Measurements from ENCODE around the gene CDH12. TPM values are rescaled to one million over a fixed set of nuclear protein-coding genes. Genes with fewer than 3 reads are reported as not detected.
A peak's percentile ranks its signal among the peaks of the same experiment; 100 is the strongest.

CDH12 gene
- polyA plus RNA-seq, 4 donors, result 2.6 TPM; not detected in 3

DNA sequence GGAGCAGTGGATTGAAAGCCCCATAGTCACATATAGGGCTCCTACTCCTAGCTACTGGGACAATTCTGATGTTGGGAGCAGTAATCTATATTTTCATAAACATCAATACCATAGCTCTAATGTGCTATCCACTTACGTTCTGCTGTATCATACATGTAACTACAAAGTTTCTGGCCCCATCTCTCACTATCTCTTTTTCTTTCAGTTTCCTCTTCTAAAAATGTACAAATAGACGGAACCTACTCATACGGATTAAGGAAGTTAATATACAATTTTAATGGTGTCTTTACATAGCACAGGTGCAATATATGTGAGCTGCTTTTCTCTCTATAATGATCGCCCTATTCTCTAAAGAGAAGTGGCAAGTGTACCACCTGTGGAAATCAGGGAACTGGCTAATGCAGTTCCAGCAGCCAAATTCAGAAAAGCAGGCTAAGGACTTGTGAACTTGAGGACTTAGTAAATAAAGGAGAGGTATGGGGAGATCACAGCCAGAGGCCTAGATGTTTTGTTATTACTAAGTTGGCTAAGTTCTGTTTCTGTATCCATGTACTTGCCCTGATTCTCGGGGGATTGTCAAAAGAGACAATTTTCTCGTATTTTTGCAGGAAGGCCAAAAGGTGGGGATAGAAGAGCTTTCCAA lies 1021.9 kb downstream of the CDH12 start:
- Histone ChIP-seq H3K4me1 (ENCODE audit: control insufficient read depth in 3 of 3, insufficient read depth in 2 of 3, low read depth in 1 of 3, low read length in 2 of 3) (no peaks in the 10 kb centered on the region), H3K27me3 (ENCODE audit: control insufficient read depth in 3 of 3, insufficient read depth in 3 of 3, low read length in 3 of 3) (no peaks in the 10 kb centered on the region), H3K27ac (ENCODE audit: low read depth in 1 of 3, low read length in 2 of 3) (no peak overlapping the region), H3K9me3 (ENCODE audit: control insufficient read depth in 2 of 2, insufficient read depth in 1 of 2, low read depth in 1 of 2, low read length in 1 of 2) (no peaks in the 10 kb centered on the region), H3K4me3 (ENCODE audit: low read depth in 1 of 3, low read length in 3 of 3) (no peak overlapping the region), H3K36me3 (ENCODE audit: control insufficient read depth in 3 of 3, insufficient read depth in 2 of 3, low read depth in 1 of 3, low read length in 3 of 3) (no peaks in the 10 kb centered on the region)
- 65 to 77% (median 67%) methylated on average over 6 of the region's 6 CpGs for WGBS, 3 donors
- DNase-seq (no peak), FAIRE-seq (no peak)

DNA sequence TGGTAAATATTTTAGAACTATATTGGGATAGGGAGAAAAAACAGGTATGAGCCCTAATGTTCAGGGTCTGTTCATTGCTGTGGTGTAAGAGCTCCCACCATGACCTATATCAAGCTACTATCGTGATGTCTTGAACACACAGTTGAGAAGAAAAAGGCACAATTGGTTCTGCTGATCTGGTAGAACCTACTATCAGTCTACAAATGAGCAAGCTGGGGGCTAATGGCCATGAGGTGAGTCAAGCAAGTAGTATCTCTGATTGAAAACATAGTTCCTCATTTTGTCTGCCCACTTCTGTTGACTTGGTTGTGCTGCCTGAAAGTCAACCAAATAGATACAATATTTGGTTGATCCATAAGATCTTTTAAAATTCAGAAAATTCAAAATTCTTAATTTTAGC lies 1026.3 kb downstream of the CDH12 start:
- DNase-seq, result no peak
- Histone ChIP-seq H3K36me3 (ENCODE audit: control insufficient read depth in 3 of 3, insufficient read depth in 2 of 3, low read depth in 1 of 3, low read length in 3 of 3) (no peaks in the 10 kb centered on the region), H3K27ac (ENCODE audit: low read depth in 1 of 3, low read length in 2 of 3) (no peak overlapping the region), H3K9me3 (ENCODE audit: control insufficient read depth in 2 of 2, insufficient read depth in 1 of 2, low read depth in 1 of 2, low read length in 1 of 2) (no peaks in the 10 kb centered on the region), H3K4me3 (ENCODE audit: low read depth in 1 of 3, low read length in 3 of 3) (no peak overlapping the region), H3K27me3 (ENCODE audit: control insufficient read depth in 3 of 3, insufficient read depth in 3 of 3, low read length in 3 of 3) (no peaks in the 10 kb centered on the region), H3K4me1 (ENCODE audit: control insufficient read depth in 3 of 3, insufficient read depth in 2 of 3, low read depth in 1 of 3, low read length in 2 of 3) (no peaks in the 10 kb centered on the region)
- no peak for FAIRE-seq
- WGBS, 3 donors, result 57 to 80% (median 73%) methylated on average over 1 of the region's 1 CpG

DNA sequence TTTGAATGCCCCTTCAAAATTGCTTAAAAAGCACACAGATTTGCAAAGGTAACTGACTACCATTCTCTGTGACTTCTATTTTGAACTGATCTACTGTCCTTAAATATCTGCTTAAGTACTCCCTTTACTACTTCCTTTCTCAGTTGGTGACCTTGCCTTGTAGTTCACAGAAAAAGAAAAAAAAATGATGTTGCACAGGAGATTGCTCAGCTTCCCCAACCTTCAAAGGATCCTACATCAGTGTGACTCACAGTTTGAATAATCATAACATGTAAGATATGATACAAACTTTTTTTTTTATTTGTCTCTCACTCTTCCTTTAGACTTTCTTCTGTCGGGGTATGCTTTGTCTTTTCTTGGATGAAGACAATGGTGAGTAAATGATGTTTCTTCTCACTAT lies 1029.6 kb downstream of the CDH12 start:
- Histone ChIP-seq H3K4me1 (ENCODE audit: control insufficient read depth in 3 of 3, insufficient read depth in 2 of 3, low read depth in 1 of 3, low read length in 2 of 3) (no peaks in the 10 kb centered on the region), H3K4me3 (ENCODE audit: low read depth in 1 of 3, low read length in 3 of 3) (no peak overlapping the region), H3K9me3 (ENCODE audit: control insufficient read depth in 2 of 2, insufficient read depth in 1 of 2, low read depth in 1 of 2, low read length in 1 of 2) (no peaks in the 10 kb centered on the region), H3K27ac (ENCODE audit: low read depth in 1 of 3, low read length in 2 of 3) (no peak overlapping the region), H3K36me3 (ENCODE audit: control insufficient read depth in 3 of 3, insufficient read depth in 2 of 3, low read depth in 1 of 3, low read length in 3 of 3) (no peaks in the 10 kb centered on the region), H3K27me3 (ENCODE audit: control insufficient read depth in 3 of 3, insufficient read depth in 3 of 3, low read length in 3 of 3) (no peaks in the 10 kb centered on the region)
- FAIRE-seq (no peak), DNase-seq (no peak)
- 51 to 73% (median 69%) methylated on average over 1 of the region's 1 CpG for WGBS, 3 donors

DNA sequence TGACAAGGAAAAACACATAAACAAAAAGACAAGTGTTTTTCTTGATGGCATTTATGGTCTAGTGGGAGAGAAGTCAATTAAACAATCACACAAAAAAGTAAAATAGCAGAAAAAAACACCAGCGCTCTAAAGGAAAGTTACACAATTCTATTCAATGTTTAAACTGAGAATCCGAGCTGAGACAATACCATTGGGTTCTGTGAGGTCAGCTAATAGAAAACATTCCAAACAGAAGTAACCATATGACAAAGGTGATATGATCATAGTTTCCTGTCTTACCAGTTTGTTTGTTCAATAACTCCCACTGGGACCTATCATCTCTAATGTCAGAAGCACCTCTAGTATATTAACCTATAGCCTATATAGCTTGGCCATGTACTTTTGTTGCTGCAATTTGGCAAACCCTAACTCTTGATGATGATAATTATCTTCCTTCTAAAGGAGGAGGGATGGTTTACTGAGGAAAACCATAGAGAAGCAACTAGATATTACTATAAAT lies 1030.0 kb downstream of the CDH12 start:
- no peak overlapping the region for H3K4me3 ChIP-seq (ENCODE audit: low read depth in 1 of 3, low read length in 3 of 3)
- no peak for FAIRE-seq
- no peaks in the 10 kb centered on the region for H3K27me3 ChIP-seq (ENCODE audit: control insufficient read depth in 3 of 3, insufficient read depth in 3 of 3, low read length in 3 of 3)
- 71 to 79% (median 75%) methylated on average over 2 of the region's 2 CpGs for WGBS, 3 donors
- H3K36me3 ChIP-seq (ENCODE audit: control insufficient read depth in 3 of 3, insufficient read depth in 2 of 3, low read depth in 1 of 3, low read length in 3 of 3), result no peaks in the 10 kb centered on the region
- H3K9me3 ChIP-seq (ENCODE audit: control insufficient read depth in 2 of 2, insufficient read depth in 1 of 2, low read depth in 1 of 2, low read length in 1 of 2), result no peaks in the 10 kb centered on the region
- DNase-seq, result no peak
- no peak overlapping the region for H3K27ac ChIP-seq (ENCODE audit: low read depth in 1 of 3, low read length in 2 of 3)
- no peaks in the 10 kb centered on the region for H3K4me1 ChIP-seq (ENCODE audit: control insufficient read depth in 3 of 3, insufficient read depth in 2 of 3, low read depth in 1 of 3, low read length in 2 of 3)

- no peaks in the 10 kb centered on the region for H3K27me3 ChIP-seq (ENCODE audit: control insufficient read depth in 3 of 3, insufficient read depth in 3 of 3, low read length in 3 of 3)
- WGBS, 3 donors, result 10 to 35% (median 19%) methylated on average over 5 of the region's 5 CpGs
- H3K4me3 ChIP-seq (ENCODE audit: low read depth in 1 of 3, low read length in 3 of 3), result no peak overlapping the region
- H3K27ac ChIP-seq (ENCODE audit: low read depth in 1 of 3, low read length in 2 of 3), result no peak overlapping the region
- H3K36me3 ChIP-seq (ENCODE audit: control insufficient read depth in 3 of 3, insufficient read depth in 2 of 3, low read depth in 1 of 3, low read length in 3 of 3), result no peaks in the 10 kb centered on the region
- H3K9me3 ChIP-seq (ENCODE audit: control insufficient read depth in 2 of 2, insufficient read depth in 1 of 2, low read depth in 1 of 2, low read length in 1 of 2), result no peaks in the 10 kb centered on the region
- no peak for FAIRE-seq
- no peaks in the 10 kb centered on the region for H3K4me1 ChIP-seq (ENCODE audit: control insufficient read depth in 3 of 3, insufficient read depth in 2 of 3, low read depth in 1 of 3, low read length in 2 of 3)
- peak in 1 of 2 donors; percentile 9 for DNase-seq
These were observed 1032.6 kb downstream of the CDH12 start for GRCh38 chr5:21820527-21820926.

GRCh38 chr5:21818370-21818720 lies 1034.8 kb downstream of the CDH12 start:
- no peak for FAIRE-seq
- no peaks in the 10 kb centered on the region for H3K27me3 ChIP-seq (ENCODE audit: control insufficient read depth in 3 of 3, insufficient read depth in 3 of 3, low read length in 3 of 3)
- H3K4me1 ChIP-seq (ENCODE audit: control insufficient read depth in 3 of 3, insufficient read depth in 2 of 3, low read depth in 1 of 3, low read length in 2 of 3), result no peaks in the 10 kb centered on the region
- H3K9me3 ChIP-seq (ENCODE audit: control insufficient read depth in 2 of 2, insufficient read depth in 1 of 2, low read depth in 1 of 2, low read length in 1 of 2), result no peaks in the 10 kb centered on the region
- no peak for DNase-seq
- H3K4me3 ChIP-seq (ENCODE audit: low read depth in 1 of 3, low read length in 3 of 3), result no peak overlapping the region
- 81 to 91% (median 82%) methylated on average over 1 of the region's 1 CpG for WGBS, 3 donors
- no peak overlapping the region for H3K27ac ChIP-seq (ENCODE audit: low read depth in 1 of 3, low read length in 2 of 3)
- H3K36me3 ChIP-seq (ENCODE audit: control insufficient read depth in 3 of 3, insufficient read depth in 2 of 3, low read depth in 1 of 3, low read length in 3 of 3), result no peaks in the 10 kb centered on the region

DNA sequence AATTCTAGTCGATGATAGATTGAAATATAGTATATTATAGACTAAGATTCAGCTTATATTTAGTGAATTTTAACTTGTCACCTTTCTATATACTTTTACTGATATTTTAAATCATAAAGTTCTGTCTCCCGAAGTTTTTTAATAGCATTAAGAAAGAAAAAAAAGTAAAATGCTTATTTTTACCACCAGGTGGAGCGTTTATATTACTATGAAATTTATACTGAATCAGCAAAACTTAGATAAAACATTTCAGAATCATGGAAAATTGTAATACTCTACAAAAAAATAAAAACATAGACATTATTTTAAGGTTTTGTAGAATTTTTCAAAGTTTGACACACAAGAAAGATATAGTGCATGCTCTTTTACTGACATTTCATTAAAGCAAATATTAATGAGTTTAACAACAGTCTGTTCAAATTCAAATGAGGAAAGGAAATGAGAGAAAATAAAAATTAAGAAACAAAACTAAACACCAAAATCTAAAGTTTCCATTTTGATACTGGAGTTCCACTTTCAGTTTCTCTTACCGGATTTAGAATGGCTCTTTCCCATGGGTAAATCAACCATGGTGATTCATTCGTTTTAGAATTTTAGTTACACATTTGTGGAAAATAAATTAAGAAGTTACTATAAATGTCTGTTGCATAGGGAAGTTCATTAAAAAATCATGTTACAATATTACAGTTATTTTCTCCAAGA lies 1035.3 kb downstream of the CDH12 start:
- Histone ChIP-seq H3K9me3 (ENCODE audit: control insufficient read depth in 2 of 2, insufficient read depth in 1 of 2, low read depth in 1 of 2, low read length in 1 of 2) (no peaks in the 10 kb centered on the region), H3K27me3 (ENCODE audit: control insufficient read depth in 3 of 3, insufficient read depth in 3 of 3, low read length in 3 of 3) (no peaks in the 10 kb centered on the region), H3K4me1 (ENCODE audit: control insufficient read depth in 3 of 3, insufficient read depth in 2 of 3, low read depth in 1 of 3, low read length in 2 of 3) (no peaks in the 10 kb centered on the region), H3K36me3 (ENCODE audit: control insufficient read depth in 3 of 3, insufficient read depth in 2 of 3, low read depth in 1 of 3, low read length in 3 of 3) (no peaks in the 10 kb centered on the region), H3K27ac (ENCODE audit: low read depth in 1 of 3, low read length in 2 of 3) (no peak overlapping the region), H3K4me3 (ENCODE audit: low read depth in 1 of 3, low read length in 3 of 3) (no peak overlapping the region)
- FAIRE-seq (peak; percentile 30), DNase-seq (no peak)
- 34 to 41% (median 36%) methylated on average over 5 of the region's 5 CpGs for WGBS, 3 donors

- H3K4me3 ChIP-seq (ENCODE audit: low read depth in 1 of 3, low read length in 3 of 3), result no peak overlapping the region
- no peaks in the 10 kb centered on the region for H3K27me3 ChIP-seq (ENCODE audit: control insufficient read depth in 3 of 3, insufficient read depth in 3 of 3, low read length in 3 of 3)
- no peaks in the 10 kb centered on the region for H3K9me3 ChIP-seq (ENCODE audit: control insufficient read depth in 2 of 2, insufficient read depth in 1 of 2, low read depth in 1 of 2, low read length in 1 of 2)
- no peaks in the 10 kb centered on the region for H3K36me3 ChIP-seq (ENCODE audit: control insufficient read depth in 3 of 3, insufficient read depth in 2 of 3, low read depth in 1 of 3, low read length in 3 of 3)
- FAIRE-seq, result no peak
- no peak for DNase-seq
- 22 to 29% (median 22%) methylated on average over 5 of the region's 5 CpGs for WGBS, 3 donors
- no peak overlapping the region for H3K27ac ChIP-seq (ENCODE audit: low read depth in 1 of 3, low read length in 2 of 3)
- H3K4me1 ChIP-seq (ENCODE audit: control insufficient read depth in 3 of 3, insufficient read depth in 2 of 3, low read depth in 1 of 3, low read length in 2 of 3), result no peaks in the 10 kb centered on the region
These were observed 1042.3 kb downstream of the CDH12 start for GRCh38 chr5:21810737-21811316.

Data from small intestine (tissue), 7 donors.